ENCODE results near the gene NR4A3. TPM values are rescaled to one million over a fixed set of nuclear protein-coding genes. Genes with fewer than 3 reads are reported as not detected.

NR4A3 gene
- total and polyA plus RNA-seq, 2 of the 13 experiments (the other 11 are each of a cell fraction or from before 2014, with no cell fraction given) = 0.02 to 0.09 TPM

DNA sequence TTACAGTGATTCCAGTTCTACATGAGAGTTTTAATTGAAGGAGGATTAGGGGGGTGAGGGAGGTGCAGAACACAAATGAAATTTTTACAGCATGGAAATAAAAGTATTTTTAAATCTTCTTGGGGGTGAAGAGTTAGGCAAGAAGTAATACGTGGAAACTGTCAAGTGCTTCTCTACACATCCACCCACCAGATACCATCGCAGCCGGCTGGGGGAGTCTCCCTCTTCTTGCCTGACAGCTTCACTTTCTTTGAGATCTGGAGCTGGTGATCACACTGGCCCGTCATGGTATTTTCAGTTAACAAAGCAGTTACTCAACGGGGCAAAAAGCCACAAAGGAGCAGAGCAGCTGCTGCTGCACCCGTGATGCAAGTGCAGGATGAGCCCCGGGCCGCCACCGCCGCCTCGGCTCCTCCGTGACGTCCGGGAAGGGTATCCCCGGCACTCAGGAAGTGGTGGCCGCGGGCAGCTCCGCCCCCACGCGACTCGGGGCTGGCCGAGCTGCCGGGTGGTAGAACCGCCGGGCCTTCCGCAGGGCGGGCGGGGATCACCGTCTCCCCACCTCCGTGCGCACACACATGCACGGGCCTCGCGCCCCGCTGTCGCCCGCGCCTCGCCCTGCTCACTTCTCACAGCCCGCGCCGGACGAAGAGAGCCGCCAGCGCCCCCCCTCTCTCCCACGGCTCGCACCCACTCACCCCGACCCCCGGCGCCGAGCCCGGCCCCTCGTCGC, 2.4 kb upstream of the NR4A3 start (continued):
- TF ChIP-seq ARID3A (IDR thresholded peaks at IDR 0.05; ENCODE audit: low read depth, low read length) (no peak), ZSCAN12 (CRISPR knock-in tag; IDR thresholded peaks at IDR 0.05) (0 out of 2 replicates have a peak, but pooled peaks have one; percentile 16), RELA (CRISPR knock-in tag; IDR thresholded peaks at IDR 0.05) (no peak), HCFC1 (IDR thresholded peaks at IDR 0.05; ENCODE audit: low read depth, low read length) (no peak; the same call in none of the 2 replicates), ELK4 (CRISPR knock-in tag; IDR thresholded peaks at IDR 0.05; ENCODE audit: borderline replicate concordance) (peak; percentile 30; the same call in 1 of the 2 replicates), ZNF879 (CRISPR knock-in tag; IDR thresholded peaks at IDR 0.05) (no peak)
- TF ChIP-seq, protein P1, sequence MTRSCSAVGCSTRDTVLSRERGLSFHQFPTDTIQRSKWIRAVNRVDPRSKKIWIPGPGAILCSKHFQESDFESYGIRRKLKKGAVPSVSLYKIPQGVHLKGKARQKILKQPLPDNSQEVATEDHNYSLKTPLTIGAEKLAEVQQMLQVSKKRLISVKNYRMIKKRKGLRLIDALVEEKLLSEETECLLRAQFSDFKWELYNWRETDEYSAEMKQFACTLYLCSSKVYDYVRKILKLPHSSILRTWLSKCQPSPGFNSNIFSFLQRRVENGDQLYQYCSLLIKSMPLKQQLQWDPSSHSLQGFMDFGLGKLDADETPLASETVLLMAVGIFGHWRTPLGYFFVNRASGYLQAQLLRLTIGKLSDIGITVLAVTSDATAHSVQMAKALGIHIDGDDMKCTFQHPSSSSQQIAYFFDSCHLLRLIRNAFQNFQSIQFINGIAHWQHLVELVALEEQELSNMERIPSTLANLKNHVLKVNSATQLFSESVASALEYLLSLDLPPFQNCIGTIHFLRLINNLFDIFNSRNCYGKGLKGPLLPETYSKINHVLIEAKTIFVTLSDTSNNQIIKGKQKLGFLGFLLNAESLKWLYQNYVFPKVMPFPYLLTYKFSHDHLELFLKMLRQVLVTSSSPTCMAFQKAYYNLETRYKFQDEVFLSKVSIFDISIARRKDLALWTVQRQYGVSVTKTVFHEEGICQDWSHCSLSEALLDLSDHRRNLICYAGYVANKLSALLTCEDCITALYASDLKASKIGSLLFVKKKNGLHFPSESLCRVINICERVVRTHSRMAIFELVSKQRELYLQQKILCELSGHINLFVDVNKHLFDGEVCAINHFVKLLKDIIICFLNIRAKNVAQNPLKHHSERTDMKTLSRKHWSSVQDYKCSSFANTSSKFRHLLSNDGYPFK (CRISPR knock-in tag; IDR thresholded peaks at IDR 0.05; ENCODE audit: borderline replicate concordance) = peak; percentile 24; the same call in 1 of the 2 replicates
- TF ChIP-seq, protein P2, sequence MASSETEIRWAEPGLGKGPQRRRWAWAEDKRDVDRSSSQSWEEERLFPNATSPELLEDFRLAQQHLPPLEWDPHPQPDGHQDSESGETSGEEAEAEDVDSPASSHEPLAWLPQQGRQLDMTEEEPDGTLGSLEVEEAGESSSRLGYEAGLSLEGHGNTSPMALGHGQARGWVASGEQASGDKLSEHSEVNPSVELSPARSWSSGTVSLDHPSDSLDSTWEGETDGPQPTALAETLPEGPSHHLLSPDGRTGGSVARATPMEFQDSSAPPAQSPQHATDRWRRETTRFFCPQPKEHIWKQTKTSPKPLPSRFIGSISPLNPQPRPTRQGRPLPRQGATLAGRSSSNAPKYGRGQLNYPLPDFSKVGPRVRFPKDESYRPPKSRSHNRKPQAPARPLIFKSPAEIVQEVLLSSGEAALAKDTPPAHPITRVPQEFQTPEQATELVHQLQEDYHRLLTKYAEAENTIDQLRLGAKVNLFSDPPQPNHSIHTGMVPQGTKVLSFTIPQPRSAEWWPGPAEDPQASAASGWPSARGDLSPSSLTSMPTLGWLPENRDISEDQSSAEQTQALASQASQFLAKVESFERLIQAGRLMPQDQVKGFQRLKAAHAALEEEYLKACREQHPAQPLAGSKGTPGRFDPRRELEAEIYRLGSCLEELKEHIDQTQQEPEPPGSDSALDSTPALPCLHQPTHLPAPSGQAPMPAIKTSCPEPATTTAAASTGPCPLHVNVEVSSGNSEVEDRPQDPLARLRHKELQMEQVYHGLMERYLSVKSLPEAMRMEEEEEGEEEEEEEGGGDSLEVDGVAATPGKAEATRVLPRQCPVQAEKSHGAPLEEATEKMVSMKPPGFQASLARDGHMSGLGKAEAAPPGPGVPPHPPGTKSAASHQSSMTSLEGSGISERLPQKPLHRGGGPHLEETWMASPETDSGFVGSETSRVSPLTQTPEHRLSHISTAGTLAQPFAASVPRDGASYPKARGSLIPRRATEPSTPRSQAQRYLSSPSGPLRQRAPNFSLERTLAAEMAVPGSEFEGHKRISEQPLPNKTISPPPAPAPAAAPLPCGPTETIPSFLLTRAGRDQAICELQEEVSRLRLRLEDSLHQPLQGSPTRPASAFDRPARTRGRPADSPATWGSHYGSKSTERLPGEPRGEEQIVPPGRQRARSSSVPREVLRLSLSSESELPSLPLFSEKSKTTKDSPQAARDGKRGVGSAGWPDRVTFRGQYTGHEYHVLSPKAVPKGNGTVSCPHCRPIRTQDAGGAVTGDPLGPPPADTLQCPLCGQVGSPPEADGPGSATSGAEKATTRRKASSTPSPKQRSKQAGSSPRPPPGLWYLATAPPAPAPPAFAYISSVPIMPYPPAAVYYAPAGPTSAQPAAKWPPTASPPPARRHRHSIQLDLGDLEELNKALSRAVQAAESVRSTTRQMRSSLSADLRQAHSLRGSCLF (CRISPR knock-in tag; IDR thresholded peaks at IDR 0.05; ENCODE audit: borderline replicate concordance) = no peak
- TF ChIP-seq, protein P3, sequence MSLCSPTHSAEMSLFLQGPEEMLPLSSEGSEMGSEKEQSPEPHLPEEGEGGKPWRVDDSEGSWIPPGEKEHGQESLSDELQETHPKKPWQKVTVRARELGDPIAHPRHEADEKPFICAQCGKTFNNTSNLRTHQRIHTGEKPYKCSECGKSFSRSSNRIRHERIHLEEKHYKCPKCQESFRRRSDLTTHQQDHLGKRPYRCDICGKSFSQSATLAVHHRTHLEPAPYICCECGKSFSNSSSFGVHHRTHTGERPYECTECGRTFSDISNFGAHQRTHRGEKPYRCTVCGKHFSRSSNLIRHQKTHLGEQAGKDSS (CRISPR knock-in tag; IDR thresholded peaks at IDR 0.05; ENCODE audit: borderline replicate concordance, low read depth) = peak; percentile 45; the same call in 1 of the 2 replicates
- TF ChIP-seq, protein P4, sequence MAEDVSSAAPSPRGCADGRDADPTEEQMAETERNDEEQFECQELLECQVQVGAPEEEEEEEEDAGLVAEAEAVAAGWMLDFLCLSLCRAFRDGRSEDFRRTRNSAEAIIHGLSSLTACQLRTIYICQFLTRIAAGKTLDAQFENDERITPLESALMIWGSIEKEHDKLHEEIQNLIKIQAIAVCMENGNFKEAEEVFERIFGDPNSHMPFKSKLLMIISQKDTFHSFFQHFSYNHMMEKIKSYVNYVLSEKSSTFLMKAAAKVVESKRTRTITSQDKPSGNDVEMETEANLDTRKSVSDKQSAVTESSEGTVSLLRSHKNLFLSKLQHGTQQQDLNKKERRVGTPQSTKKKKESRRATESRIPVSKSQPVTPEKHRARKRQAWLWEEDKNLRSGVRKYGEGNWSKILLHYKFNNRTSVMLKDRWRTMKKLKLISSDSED (CRISPR knock-in tag; IDR thresholded peaks at IDR 0.05) = no peak

All from HepG2 (cell line).